ENCODE data around the gene ASPM. TPM values are rescaled to one million over a fixed set of nuclear protein-coding genes. Genes with fewer than 3 reads are reported as not detected.
A peak's percentile ranks its signal among the peaks of the same experiment; 100 is the strongest.

ASPM gene
- total RNA-seq, 1 donor from 2014 or later = 146 TPM

DNA sequence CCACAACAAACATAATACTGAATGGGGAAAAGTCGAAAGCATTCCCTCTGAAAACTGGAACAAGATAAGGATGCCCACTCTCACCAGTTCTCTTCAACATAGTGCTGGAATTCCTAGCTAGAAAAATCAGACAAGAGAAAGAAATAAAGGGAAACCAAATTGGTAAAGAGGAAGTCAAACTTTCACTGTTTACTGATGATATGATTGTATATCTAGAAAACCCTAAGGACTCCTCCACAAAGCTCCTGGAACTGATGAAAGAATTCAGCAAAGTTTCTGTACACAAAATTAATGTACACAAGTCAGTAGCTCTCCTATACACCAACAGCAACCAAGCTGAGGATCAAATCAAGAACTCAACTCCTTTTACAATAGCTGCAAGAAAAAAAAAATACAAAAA, 72.5 kb downstream of the ASPM start:
- Mint-ChIP-seq H3K36me3 (no peaks in the 10 kb centered on the region), H3K9me3 (peaks cover 2% of the 10 kb centered on the region), H3K27ac (no peak overlapping the region), H3K4me3 (no peak overlapping the region), H3K4me1 (no peaks in the 10 kb centered on the region), H3K27me3 (ENCODE audit: insufficient read depth, low read depth) (no peaks in the 10 kb centered on the region)
- H2AFZ ChIP-seq (replicated peaks) = no peak overlapping the region
- H3K4me3 ChIP-seq = no peak overlapping the region
- no peaks in the 10 kb centered on the region for H3K27me3 ChIP-seq
- H3K36me3 ChIP-seq = no peaks in the 10 kb centered on the region
- H3F3A ChIP-seq (ENCODE audit: low read depth) = no peaks in the 10 kb centered on the region
- H3K4me2 ChIP-seq = no peak overlapping the region
- DNase-seq (ENCODE audit: low spot score) = no peak
- no peaks in the 10 kb centered on the region for H3K9me3 ChIP-seq (ENCODE audit: low read depth)
- no peaks in the 10 kb centered on the region for H3K4me1 ChIP-seq
- TF ChIP-seq, protein P1, sequence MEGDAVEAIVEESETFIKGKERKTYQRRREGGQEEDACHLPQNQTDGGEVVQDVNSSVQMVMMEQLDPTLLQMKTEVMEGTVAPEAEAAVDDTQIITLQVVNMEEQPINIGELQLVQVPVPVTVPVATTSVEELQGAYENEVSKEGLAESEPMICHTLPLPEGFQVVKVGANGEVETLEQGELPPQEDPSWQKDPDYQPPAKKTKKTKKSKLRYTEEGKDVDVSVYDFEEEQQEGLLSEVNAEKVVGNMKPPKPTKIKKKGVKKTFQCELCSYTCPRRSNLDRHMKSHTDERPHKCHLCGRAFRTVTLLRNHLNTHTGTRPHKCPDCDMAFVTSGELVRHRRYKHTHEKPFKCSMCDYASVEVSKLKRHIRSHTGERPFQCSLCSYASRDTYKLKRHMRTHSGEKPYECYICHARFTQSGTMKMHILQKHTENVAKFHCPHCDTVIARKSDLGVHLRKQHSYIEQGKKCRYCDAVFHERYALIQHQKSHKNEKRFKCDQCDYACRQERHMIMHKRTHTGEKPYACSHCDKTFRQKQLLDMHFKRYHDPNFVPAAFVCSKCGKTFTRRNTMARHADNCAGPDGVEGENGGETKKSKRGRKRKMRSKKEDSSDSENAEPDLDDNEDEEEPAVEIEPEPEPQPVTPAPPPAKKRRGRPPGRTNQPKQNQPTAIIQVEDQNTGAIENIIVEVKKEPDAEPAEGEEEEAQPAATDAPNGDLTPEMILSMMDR (IDR thresholded peaks at IDR 0.05) = no peak
- TF ChIP-seq EZH2phosphoT487 (IDR thresholded peaks at IDR 0.05) (no peak), EZH2 (IDR thresholded peaks at IDR 0.05) (no peak)
- no peak overlapping the region for H3K27ac ChIP-seq
- no peak overlapping the region for H3K9ac ChIP-seq
- H4K20me1 ChIP-seq (ENCODE audit: low read depth) = no peaks in the 10 kb centered on the region
- no peaks in the 10 kb centered on the region for H3K79me2 ChIP-seq (ENCODE audit: low read depth)

DNA sequence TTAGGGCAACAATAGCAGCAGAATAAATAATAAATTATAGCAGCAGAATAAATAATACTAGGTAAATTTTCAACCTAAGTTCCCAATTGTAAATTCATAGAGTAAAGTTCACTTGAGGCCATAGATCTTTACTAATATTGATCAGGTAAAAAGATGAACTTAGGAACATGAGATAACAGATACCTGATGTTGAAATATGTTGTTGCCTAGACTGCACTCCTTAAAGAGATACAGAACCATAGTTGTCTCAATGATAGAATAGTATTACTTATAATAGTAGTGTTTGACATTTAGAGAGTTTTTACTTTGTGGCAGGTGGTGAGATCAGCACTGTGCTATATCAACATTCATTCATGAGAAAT, 79.0 kb downstream of the ASPM start:
- Mint-ChIP-seq H3K36me3 (no peaks in the 10 kb centered on the region), H3K4me3 (no peak overlapping the region), H3K9me3 (peaks cover 5% of the 10 kb centered on the region), H3K4me1 (no peaks in the 10 kb centered on the region), H3K27ac (no peak overlapping the region), H3K27me3 (ENCODE audit: insufficient read depth, low read depth) (no peaks in the 10 kb centered on the region)
- TF ChIP-seq EZH2phosphoT487 (IDR thresholded peaks at IDR 0.05) (no peak), EZH2 (IDR thresholded peaks at IDR 0.05) (no peak)
- TF ChIP-seq, protein P1 (IDR thresholded peaks at IDR 0.05) = no peak
- no peaks in the 10 kb centered on the region for H4K20me1 ChIP-seq (ENCODE audit: low read depth)
- H3K4me3 ChIP-seq = no peak overlapping the region
- no peak overlapping the region for H3K4me2 ChIP-seq
- no peak overlapping the region for H2AFZ ChIP-seq (replicated peaks)
- H3K9ac ChIP-seq = no peak overlapping the region
- H3K79me2 ChIP-seq (ENCODE audit: low read depth) = no peaks in the 10 kb centered on the region
- no peak for DNase-seq (ENCODE audit: low spot score)
- no peaks in the 10 kb centered on the region for H3K4me1 ChIP-seq
- no peaks in the 10 kb centered on the region for H3K27me3 ChIP-seq
- no peaks in the 10 kb centered on the region for H3K9me3 ChIP-seq (ENCODE audit: low read depth)
- no peaks in the 10 kb centered on the region for H3F3A ChIP-seq (ENCODE audit: low read depth)
- no peaks in the 10 kb centered on the region for H3K36me3 ChIP-seq
- H3K27ac ChIP-seq = no peak overlapping the region

DNA sequence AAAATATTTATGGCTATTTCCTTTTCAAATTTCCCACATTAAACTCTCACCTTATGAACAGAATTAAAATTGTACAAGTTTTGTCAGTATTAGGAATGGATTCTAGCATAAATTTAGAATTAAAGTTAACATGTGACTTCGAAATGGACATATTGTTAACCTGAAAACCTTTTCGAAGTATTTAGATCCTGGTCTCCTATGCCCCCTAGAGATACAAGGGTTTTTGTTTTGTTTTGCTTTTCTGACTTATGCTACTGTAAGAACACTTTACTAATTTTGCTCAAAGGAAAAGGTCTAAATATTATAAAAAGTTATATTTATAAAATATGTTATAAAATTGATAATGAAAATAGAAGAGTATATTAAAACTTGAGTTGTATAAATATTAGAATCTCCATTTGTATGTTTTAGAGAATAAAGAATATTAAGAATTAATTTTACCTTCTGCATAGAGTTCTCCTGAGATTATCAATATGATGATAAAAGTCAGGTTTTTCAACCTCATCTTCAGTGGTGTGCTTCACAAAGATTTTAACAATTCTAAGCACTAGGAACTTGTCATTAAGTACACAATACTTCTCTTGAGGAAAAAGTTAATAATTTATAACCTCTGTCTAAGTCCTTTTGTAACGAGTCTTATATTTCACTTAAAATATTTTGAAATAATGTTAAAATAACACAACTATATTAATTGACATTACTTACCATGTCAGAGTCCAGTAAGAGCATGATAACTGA, 79.6 kb downstream of the ASPM start, which contains the start of gene F13B:
Gene F13B (minus strand): TSS at position 542 of the 738 bp plus-strand sequence. CDS start 37 bp downstream, at position 505.
- Mint-ChIP-seq H3K36me3 (no peaks in the 10 kb centered on the region), H3K4me3 (no peak within 1 kb of the TSS), H3K27ac (no peak within 1 kb of the TSS), H3K4me1 (no peaks in the 10 kb centered on the region), H3K9me3 (peaks cover 5% of the 10 kb centered on the region), H3K27me3 (ENCODE audit: insufficient read depth, low read depth) (no peaks in the 10 kb centered on the region)
- H3K9me3 ChIP-seq (ENCODE audit: low read depth) = no peaks in the 10 kb centered on the region
- H3K27ac ChIP-seq = no peak within 1 kb of the TSS
- no peaks in the 10 kb centered on the region for H3K36me3 ChIP-seq
- no peak for TF ChIP-seq EZH2 (IDR thresholded peaks at IDR 0.05)
- TF ChIP-seq, protein P1 (IDR thresholded peaks at IDR 0.05) = peak; percentile 8
- no peak within 1 kb of the TSS for H3K4me3 ChIP-seq
- no peaks in the 10 kb centered on the region for H4K20me1 ChIP-seq (ENCODE audit: low read depth)
- no peaks in the 10 kb centered on the region for H3F3A ChIP-seq (ENCODE audit: low read depth)
- no peak within 1 kb of the TSS for H2AFZ ChIP-seq (replicated peaks)
- H3K27me3 ChIP-seq = no peaks in the 10 kb centered on the region
- no peaks in the 10 kb centered on the region for H3K79me2 ChIP-seq (ENCODE audit: low read depth)
- H3K4me2 ChIP-seq = no peak within 1 kb of the TSS
- no peaks in the 10 kb centered on the region for H3K4me1 ChIP-seq
- DNase-seq (ENCODE audit: low spot score) = no peak
- no peak within 1 kb of the TSS for H3K9ac ChIP-seq
